ENCODE measurements around the gene MRGPRG.

Gene MRGPRG

DNA sequence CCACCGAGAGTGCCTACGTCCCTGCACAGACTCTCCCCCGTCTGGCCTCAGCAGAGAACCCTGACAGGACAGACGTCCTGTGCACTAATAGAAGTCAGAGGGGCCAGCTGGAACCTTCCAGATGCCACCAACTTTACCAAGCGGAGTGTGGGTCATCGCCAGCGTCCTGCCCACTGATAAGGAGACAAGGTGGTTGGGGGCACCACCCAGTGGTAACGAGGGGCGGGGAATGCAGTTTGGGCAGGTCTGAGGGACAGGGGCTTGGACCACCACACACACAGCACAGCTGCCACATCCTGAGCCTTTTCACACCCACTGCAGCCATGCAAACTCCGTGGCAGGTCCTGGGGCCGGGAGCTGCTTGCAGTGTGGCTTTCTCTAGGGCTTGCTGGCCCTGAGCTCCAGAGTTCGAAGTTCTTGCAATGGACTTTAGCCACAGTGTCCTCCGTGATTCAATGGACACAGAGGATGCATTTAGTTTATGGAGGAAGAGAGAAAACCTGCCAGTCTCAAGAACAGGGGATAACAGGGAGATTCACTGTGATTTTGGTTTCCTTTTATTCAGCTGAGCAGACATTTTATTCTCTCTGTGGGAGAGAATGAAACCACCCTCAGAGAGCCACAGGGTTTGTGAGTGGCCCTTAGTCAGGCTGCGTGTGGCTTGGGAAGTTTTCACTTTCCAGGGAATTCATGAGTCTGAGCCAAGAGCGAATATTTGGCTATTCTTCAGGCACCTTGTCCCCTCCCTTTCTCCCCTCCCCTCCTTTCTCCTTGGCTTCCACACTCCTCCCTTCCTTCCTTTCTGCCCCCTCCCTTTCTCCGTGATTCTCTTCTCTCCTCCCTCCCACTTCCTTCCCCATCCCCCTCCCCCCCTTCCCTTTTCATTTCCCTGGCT lies 13.1 kb downstream of the MRGPRG start:
- no peak for DNase-seq
- no peak overlapping the region for H3K27ac Mint-ChIP-seq
- H3K4me3 Mint-ChIP-seq: no peak overlapping the region

DNA sequence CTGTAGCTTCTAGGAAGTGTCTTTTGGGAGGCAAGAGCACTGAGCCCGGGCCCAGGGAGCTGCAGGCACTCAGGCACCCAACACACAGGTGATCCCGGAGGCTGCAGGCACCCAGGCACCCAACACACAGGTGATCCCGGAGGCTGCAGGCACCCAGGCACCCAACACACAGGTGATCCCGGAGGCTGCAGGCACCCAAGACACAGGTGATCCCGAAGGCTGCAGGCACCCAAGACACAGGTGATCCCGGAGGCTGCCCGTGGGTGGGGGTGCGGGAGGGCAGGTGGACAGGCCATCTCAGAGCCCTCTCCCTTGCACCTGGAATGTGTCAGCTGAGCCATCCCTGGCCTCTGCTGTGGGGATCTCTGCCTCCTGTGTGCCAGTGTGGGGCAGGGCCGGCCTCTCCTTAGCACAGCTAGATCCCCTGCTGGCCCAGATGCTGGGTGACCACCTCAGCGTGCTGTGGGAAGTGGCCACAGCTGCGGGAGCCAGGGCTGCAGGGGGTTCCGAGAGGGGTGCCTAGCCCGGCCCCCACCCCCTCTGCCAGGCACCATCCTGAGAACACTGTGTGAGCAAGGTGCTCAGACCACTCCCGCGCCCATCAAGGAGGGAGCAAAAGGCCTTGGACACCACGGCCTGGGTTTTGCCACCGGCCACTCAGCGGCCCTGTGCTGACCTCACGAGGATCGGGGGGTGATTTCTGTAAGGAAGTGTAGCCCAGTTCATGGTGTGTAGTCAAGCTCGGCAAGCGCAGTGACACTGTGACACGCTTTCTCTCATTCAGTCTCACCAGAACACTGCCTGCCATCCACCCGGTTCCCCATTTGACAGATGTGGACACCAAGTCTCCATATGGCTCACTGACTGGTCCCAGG lies 14.2 kb downstream of the MRGPRG start:
- Mint-ChIP-seq H3K4me3 (no peak overlapping the region), H3K4me1 (ENCODE audit: low read depth) (peaks cover 2% of the 10 kb centered on the region), H3K27me3 (peaks cover 42% of the 10 kb centered on the region), H3K27ac (no peak overlapping the region), H3K36me3 (ENCODE audit: low read depth) (no peaks in the 10 kb centered on the region), H3K9me3 (no peaks in the 10 kb centered on the region)
- no peak for DNase-seq

More for the DNA sequence above, 13.1 kb downstream of the MRGPRG start:
- H3K4me1 Mint-ChIP-seq (ENCODE audit: low read depth): peaks cover 2% of the 10 kb centered on the region
- H3K36me3 Mint-ChIP-seq (ENCODE audit: low read depth): no peaks in the 10 kb centered on the region
- no peaks in the 10 kb centered on the region for H3K9me3 Mint-ChIP-seq
- H3K27me3 Mint-ChIP-seq: peaks cover 41% of the 10 kb centered on the region

DNA sequence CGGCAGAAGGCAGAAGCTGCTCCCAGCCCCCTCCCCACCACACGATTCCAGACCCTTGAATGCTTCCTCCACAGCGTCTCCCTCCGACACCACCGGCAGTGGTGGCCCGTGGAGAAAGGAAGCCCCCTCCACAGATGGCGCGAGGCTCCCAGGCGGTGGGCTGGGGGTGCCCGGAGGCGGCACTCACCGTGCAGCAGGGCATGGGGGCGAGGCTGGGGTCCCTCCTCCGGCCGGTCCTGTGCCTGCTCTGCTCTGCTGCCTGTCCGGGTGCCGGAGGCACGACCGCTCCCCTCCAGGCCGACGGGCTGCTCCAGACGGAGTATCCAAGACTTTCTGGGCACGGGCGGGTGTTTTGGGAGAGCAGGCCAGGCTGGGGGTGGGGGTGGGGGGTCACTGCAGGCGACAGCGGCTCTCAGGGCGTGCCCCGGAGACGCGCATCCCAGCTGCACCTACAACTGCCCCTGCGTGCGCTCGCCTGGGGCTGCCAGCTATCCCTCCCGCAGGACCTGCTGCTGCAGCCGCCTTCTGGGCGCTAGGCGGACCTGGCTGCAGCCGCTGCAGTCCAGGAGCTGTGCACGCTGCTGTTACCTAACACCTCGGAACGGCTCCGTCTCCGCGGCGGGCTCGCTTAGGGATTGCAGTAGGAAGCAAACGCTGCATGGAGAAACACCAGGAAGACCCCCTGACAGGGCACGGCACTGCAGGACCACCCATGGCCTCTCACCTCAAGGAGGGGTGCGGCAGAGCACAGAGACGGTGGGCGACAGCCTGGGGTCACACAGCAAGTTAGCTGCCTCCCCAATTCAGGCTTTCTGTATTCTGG lies 15.2 kb downstream of the MRGPRG start:
- Mint-ChIP-seq H3K9me3 (no peaks in the 10 kb centered on the region), H3K4me3 (no peak overlapping the region), H3K27me3 (peaks cover 45% of the 10 kb centered on the region), H3K36me3 (ENCODE audit: low read depth) (no peaks in the 10 kb centered on the region), H3K4me1 (ENCODE audit: low read depth) (peaks cover 2% of the 10 kb centered on the region), H3K27ac (no peak overlapping the region)
- DNase-seq: no peak

DNA sequence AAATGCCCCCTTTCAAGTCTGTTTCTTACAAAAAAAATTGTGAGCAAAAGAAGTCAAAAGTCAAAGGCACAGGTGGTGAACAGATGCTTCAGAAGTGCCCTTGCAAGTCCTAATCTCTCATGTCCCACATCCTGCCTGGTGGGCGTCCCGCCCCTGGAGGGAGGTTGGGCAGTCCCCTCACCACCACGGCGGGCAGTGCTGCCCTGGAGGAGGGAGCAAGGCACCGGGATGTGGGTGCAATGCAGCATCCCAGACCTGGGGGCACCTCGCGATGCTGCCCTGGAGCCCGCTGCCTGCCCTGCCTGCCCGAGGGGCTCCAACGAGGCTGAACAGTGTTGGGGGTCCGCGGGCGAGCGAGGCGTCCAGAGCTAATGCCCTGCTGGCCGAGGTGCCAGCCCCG lies 15.9 kb downstream of the MRGPRG start:
- Mint-ChIP-seq H3K27ac (no peak overlapping the region), H3K27me3 (peaks cover 46% of the 10 kb centered on the region), H3K4me1 (ENCODE audit: low read depth) (peaks cover 2% of the 10 kb centered on the region), H3K36me3 (ENCODE audit: low read depth) (no peaks in the 10 kb centered on the region), H3K4me3 (no peak overlapping the region), H3K9me3 (no peaks in the 10 kb centered on the region)
- no peak for DNase-seq

DNA sequence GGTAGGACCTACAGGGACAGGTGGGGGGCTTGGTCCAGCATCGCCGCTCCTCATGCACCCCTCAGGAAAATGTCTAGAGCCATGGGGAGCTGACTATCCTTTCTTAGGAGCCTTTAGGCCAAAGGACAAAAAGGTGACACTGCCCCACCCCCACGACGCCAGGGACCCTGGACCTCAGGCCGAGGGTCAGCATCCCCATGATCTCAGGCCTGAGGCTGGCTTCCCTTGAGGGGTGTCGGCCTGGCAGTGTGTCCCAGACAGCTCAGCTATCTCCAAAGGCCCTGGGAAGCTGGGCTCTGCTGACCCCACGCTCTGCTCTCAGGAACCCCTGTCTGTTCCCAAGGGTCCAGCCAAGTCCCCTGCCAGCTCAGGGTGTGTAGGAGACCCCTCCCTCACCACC lies 16.3 kb downstream of the MRGPRG start:
- H3K4me3 Mint-ChIP-seq: no peak overlapping the region
- no peaks in the 10 kb centered on the region for H3K9me3 Mint-ChIP-seq
- no peaks in the 10 kb centered on the region for H3K36me3 Mint-ChIP-seq (ENCODE audit: low read depth)
- H3K27ac Mint-ChIP-seq: no peak overlapping the region
- DNase-seq: no peak
- peaks cover 2% of the 10 kb centered on the region for H3K4me1 Mint-ChIP-seq (ENCODE audit: low read depth)
- peaks cover 46% of the 10 kb centered on the region for H3K27me3 Mint-ChIP-seq

DNA sequence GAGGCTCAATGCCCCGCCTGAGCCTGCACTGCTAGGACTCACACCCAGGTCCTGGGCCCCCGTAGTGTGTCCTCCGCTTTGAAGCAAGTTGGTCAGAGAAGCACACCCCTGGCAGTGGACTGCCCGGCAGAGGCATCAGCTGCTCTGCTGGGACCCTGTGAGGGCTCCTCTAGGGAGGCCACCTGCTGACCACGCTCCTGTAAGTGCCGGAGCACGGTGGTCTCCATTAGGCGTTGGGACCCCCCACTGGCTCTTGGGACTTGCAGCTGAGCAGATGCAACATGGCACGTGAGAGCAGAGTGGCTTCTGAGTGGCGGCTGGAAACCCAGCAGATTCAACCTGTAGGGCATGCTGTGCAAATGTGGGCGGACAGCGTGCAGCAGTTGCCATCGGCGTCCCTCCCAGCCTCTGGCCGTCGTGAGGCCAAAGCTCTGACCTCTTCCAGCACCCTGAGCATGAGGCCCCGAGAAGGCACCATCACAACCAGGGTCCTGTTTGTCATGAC lies 16.9 kb downstream of the MRGPRG start:
- no peak overlapping the region for H3K27ac Mint-ChIP-seq
- H3K36me3 Mint-ChIP-seq (ENCODE audit: low read depth): no peaks in the 10 kb centered on the region
- H3K4me1 Mint-ChIP-seq (ENCODE audit: low read depth): peaks cover 2% of the 10 kb centered on the region
- DNase-seq: no peak
- no peaks in the 10 kb centered on the region for H3K9me3 Mint-ChIP-seq
- peaks cover 46% of the 10 kb centered on the region for H3K27me3 Mint-ChIP-seq
- H3K4me3 Mint-ChIP-seq: no peak overlapping the region

DNA sequence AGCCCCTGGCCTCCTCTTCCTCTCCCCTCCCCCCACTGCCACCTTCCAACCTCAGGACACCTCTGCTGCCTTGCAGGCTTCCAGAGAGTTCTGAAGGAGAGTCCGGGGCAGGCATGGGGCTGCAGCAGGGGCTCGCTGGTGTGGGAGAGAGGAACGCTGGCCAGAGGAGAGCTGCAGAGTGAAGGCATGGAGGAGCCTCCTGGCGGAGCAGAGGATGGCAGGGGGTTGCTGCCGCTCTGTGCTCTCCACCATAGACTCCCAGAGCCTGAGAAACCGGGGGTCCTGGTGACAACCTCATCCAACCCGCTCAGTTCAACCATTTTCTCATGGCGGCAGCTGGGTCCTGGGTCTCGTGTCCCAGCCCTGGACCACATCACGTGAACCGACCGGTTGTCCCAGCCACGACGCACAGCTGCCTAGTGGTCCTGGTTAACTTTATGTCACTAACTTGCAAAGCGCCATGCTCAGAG lies 17.5 kb downstream of the MRGPRG start:
- H3K9me3 Mint-ChIP-seq: no peaks in the 10 kb centered on the region
- no peak overlapping the region for H3K27ac Mint-ChIP-seq
- H3K36me3 Mint-ChIP-seq (ENCODE audit: low read depth): no peaks in the 10 kb centered on the region
- no peak overlapping the region for H3K4me3 Mint-ChIP-seq
- DNase-seq: peak; percentile 22
- H3K4me1 Mint-ChIP-seq (ENCODE audit: low read depth): peaks cover 2% of the 10 kb centered on the region
- H3K27me3 Mint-ChIP-seq: peaks cover 46% of the 10 kb centered on the region

DNA sequence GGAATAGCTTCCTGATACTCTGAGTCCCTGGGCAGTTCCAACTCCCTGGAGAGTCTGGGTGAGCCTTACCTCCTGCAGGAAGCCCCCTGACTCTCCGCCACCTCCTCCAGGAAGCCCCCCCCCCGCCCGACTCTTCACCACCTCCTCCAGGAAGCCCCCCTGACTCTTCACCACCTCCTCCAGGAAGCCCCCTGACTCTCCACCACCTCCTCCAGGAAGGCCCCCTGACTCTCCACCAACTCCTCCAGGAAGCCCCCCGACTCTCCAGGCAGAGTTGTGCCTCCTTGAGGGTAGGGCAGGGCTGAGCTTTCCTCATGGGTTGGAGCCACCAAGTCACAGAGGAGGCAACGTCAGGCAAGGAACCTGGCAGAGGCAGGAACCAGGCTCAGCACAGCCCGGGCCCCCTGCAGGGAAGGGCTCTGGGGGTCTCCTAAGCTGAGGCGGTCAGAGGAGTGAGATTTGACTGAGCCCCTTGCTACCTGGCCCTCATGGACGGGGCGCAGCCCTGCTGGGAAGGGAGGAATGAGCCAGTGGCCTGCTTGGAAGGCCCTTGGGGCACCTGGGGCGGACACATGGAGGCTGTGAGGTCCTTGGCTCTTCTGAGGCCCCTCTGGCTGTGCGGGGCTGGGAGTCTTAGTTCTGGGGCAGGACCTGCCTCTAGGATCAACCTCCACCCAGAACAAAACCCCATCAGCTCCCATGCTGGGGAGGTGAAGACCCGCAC lies 18.1 kb downstream of the MRGPRG start:
- H3K27me3 Mint-ChIP-seq: peaks cover 46% of the 10 kb centered on the region
- H3K9me3 Mint-ChIP-seq: no peaks in the 10 kb centered on the region
- H3K4me1 Mint-ChIP-seq (ENCODE audit: low read depth): peaks cover 2% of the 10 kb centered on the region
- H3K4me3 Mint-ChIP-seq: no peak overlapping the region
- DNase-seq: no peak
- no peaks in the 10 kb centered on the region for H3K36me3 Mint-ChIP-seq (ENCODE audit: low read depth)
- H3K27ac Mint-ChIP-seq: no peak overlapping the region

DNA sequence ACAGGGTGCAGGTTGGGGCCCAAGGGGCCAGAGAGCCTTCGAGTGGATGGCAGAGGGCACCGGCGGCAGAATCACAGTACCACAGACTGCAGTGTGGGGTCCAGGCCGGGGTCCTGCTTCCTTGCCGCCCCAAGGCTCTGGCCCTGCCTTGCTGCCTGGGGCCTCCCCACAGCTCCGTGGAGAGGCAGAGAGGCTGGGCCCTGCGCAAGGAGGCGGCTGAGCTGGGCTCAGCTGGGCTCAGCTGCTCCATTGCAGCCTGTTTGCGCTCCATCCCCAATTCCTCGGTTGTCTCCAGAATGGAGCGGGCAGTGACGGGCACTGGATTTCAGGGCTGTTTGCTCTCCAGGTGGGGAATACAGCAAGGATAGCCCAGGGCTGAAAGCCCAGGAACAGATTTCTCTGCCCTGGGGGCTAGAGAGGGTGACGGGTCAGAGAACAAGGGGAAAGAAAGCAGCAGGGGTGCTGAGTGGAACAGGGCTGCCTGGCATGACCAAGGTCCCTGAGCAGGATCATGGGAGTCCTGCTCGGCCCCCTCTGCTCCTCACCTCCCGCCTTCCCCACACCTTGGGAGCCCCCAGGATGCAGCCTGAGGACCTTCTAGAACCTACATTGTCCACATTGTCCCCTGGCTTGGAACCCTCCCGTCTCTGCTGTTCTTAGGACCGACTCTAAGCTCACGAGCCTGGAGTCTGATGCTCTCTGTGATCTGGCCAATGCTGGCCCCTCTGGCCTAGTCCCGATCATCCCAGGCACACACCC lies 18.9 kb downstream of the MRGPRG start:
- Mint-ChIP-seq H3K4me1 (ENCODE audit: low read depth) (peaks cover 2% of the 10 kb centered on the region), H3K4me3 (no peak overlapping the region), H3K9me3 (no peaks in the 10 kb centered on the region), H3K27me3 (peaks cover 38% of the 10 kb centered on the region), H3K36me3 (ENCODE audit: low read depth) (no peaks in the 10 kb centered on the region), H3K27ac (no peak overlapping the region)
- DNase-seq: no peak

DNA sequence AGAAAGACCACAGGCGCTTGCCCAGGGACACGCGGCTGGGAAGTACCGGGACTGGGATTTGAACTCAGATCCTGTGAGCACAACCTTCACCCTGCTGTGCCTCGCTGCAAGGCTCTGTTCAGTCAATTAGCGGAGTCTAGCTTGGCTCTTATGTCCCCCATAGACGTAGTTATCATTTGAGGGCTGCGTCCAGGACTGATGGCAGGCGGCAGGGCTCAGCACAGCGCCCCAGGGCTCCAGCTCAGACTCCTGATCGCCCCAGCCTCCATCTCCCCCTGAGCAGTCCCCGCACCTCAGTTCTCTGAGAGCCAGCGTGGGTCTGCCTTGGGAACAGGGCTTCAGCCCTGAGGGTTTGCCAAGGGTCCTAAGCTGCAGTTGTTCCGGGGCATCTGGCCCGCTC lies 19.8 kb downstream of the MRGPRG start:
- no peak for DNase-seq
- H3K36me3 Mint-ChIP-seq (ENCODE audit: low read depth): no peaks in the 10 kb centered on the region
- H3K27me3 Mint-ChIP-seq: peaks cover 35% of the 10 kb centered on the region
- no peak overlapping the region for H3K27ac Mint-ChIP-seq
- H3K9me3 Mint-ChIP-seq: no peaks in the 10 kb centered on the region
- H3K4me3 Mint-ChIP-seq: no peak overlapping the region
- peaks cover 2% of the 10 kb centered on the region for H3K4me1 Mint-ChIP-seq (ENCODE audit: low read depth)

DNA sequence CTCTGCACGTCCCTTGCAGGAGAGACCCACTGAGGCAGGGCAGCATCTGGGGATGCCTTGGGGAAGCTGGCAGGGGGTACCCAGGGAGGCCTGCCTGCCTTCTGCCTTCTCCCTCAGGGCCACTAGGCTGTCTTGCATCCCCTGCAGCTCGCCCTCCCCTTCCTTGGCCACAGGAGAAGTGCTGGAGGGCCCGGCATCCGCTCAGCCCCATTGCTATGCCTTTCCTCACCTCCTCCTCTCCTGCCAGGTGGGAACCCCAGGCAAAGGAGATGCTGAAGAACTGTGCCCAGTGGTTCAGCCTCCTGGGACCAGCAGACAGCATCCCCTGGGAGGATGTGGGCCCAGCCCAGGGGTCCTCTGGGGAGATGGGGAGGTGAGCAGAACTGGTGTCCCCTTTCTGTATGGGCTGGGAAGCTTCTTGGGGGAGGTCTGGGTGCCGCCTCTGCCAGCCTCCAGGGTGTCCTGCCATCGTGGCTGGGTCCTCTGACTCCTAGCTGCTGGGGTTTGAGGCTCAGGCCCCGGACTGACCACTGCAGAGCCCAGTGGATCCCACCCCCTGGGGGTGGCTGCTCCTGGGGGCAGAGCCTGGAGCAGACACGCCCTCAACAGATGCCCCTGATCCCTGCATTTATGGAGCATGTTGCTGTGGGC lies 20.6 kb downstream of the MRGPRG start:
- Mint-ChIP-seq H3K4me1 (ENCODE audit: low read depth) (peaks cover 2% of the 10 kb centered on the region), H3K36me3 (ENCODE audit: low read depth) (no peaks in the 10 kb centered on the region), H3K9me3 (no peaks in the 10 kb centered on the region), H3K27ac (no peak overlapping the region), H3K27me3 (peaks cover 29% of the 10 kb centered on the region), H3K4me3 (no peak overlapping the region)
- DNase-seq: no peak

DNA sequence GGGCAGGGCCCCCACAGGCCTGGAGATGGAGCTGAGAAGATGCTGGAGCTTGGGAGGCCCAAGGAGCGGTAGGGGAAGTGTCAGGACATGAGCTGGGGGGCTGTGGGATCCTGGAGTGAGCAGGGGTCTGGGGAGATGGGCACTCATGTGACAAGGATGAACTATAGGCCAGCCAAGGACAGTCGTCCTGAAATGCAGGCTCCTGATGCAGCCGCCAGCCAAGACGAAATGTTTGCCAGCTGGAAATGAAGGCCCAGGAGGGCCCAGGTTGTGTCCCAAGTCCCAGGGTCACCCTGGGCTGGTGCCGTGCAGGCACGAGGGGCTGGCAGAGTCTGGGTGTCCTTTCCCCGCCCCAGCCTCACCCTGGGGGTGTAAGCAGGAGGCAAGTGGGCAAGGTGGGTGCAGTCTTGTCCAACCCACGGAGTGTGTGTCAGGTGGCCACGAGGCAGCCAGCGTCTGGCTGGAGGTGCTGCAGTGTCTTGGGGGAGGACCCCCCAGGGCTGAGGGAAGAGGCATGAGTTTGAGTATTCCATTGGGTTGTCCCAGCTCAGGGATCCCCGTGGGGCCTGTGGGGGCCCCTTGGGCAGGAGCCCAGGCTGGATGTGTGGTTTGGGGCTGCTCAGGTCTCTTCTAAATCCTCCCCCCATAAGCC lies 21.4 kb downstream of the MRGPRG start:
- H3K4me1 Mint-ChIP-seq (ENCODE audit: low read depth): no peaks in the 10 kb centered on the region
- no peak for DNase-seq
- H3K27me3 Mint-ChIP-seq: peaks cover 22% of the 10 kb centered on the region
- H3K9me3 Mint-ChIP-seq: no peaks in the 10 kb centered on the region
- H3K4me3 Mint-ChIP-seq: no peak overlapping the region
- no peak overlapping the region for H3K27ac Mint-ChIP-seq
- H3K36me3 Mint-ChIP-seq (ENCODE audit: low read depth): no peaks in the 10 kb centered on the region
